Right lobe of liver (tissue), 6 donors: ENCODE results near the gene ANO6. TPM values are rescaled to one million over a fixed set of nuclear protein-coding genes. Genes with fewer than 3 reads are reported as not detected.
A peak's percentile ranks its signal among the peaks of the same experiment; 100 is the strongest.
"Not testable (repeated sequence)": the region's sequence is repeated elsewhere in the genome, so short reads cannot be mapped to it uniquely, and the experiment has no call there.

Experiments used
- ATAC-seq, 4 donors: fragments of 200-7000 bp; cut with Tn5 transposase; one replicate each; pipeline ENCODE4 v1.9.1; 2020; ENCODE audit warnings: mild to moderate bottlenecking in 4 of 4, moderate library complexity in 4 of 4
- DNase-seq, 3 donors: peaks; one replicate each; pipeline ENCODE4 v3.0.0-alpha.2; 2020
- H3K27ac ChIP-seq, 3 donors: fragments of 200-600 bp; one replicate each; pipeline ENCODE4 v1.8.0; 2022
- H3K27me3 ChIP-seq, 2 donors: fragments of 200-600 bp; one replicate each; pipeline ENCODE4 v1.8.0; 2022
- H3K36me3 ChIP-seq, 4 donors: fragments of 200-600 bp; sonication (generic) in 1 of 4; one replicate each; pipeline versions ENCODE4 v1.5.1 to v1.8.0; 2017 to 2022; ENCODE audit warnings: control low read depth in 1 of 4
- H3K4me1 ChIP-seq, 4 donors: fragments of 200-600 bp; sonication (generic) in 1 of 4; one replicate each; pipeline versions ENCODE4 v1.5.1 to v1.8.0; 2017 to 2022; ENCODE audit warnings: control low read depth in 1 of 4
- H3K4me3 ChIP-seq, 3 donors: fragments of 200-600 bp; one replicate each; pipeline ENCODE4 v1.8.0; 2022
- H3K9me3 ChIP-seq, 4 donors: fragments of 200-600 bp; sonication (generic) in 1 of 4; one replicate each; pipeline versions ENCODE4 v1.5.1 to v1.8.0; 2017 to 2022; ENCODE audit warnings: control low read depth in 1 of 4
- CTCF ChIP-seq, 4 donors: fragments of 200-600 bp in 3 of 4; fragments of 450-650 bp in 1 of 4; IDR thresholded peaks; one replicate each; pipeline versions ENCODE4 v1.5.1 to v1.8.0; 2016 to 2022; ENCODE audit warnings: antibody characterized with exemption in 4 of 4, mild to moderate bottlenecking in 2 of 4
- POLR2A ChIP-seq: fragments of 450-650 bp; IDR thresholded peaks from one replicate; pipeline ENCODE4 v1.6.1; 2017; ENCODE audit warnings: antibody characterized with exemption, mild to moderate bottlenecking
- WGBS: methylation state at CpG from one replicate; pipeline ENCODE4 v1.1.6; 2018; ENCODE audit warnings: low coverage, low lambda C conversion rate; ENCODE audit not compliant: insufficient coverage; ENCODE audit errors: missing lambda C conversion rate; 5-methylcytosine and 5-hydroxymethylcytosine counted together
- intact Hi-C, 2 donors: fragments of 100-400 bp; cut with DNase I; formaldehyde crosslinking; loops; one replicate each; pipeline versions ENCODE4 v1.11.2 to v1.14.1; 2022
- total RNA-seq, 6 experiments: library from RNA; depleted of rRNA in 2 of 6; stranded (reverse); fragments of >200 nt in 2 of 6; fragmentation: NEBNext Ultra II Directional in 3 of 6; extraction: Animal tissue kit (Norgen Biotek cat#: 25700) in 3 of 6; gene quantifications; one replicate each; pipeline versions ENCODE4 v1.1.0 to v1.2.4, GENCODE V29; 2016 to 2023
- donor health status: DM: no; HTN: yes; CAD: no.
- donor health status: DM: no; HTN: no; CAD: no.
- donor health status: DM: no; HTN: no; CAD: no.
- donor health status: DM: no; HTN: yes; CAD: no.
- donor health status: DM: no; HTN: yes; CAD: no.

ANO6 gene
- total RNA-seq, 6 experiments from 2014 or later, result 41.8 to 78.5 (median 48.9) TPM

- peak overlapping the region; percentile 17 to 36 (median 25) for H3K27ac ChIP-seq
- ATAC-seq (peak; percentile 90 to 97 (median 92)), DNase-seq (peak in 1 of 3 donors; percentile 78)
- H3K9me3 ChIP-seq, result no peaks in the 10 kb centered on the region
- peaks cover 0 to 39% (median 10%) of the 10 kb centered on the region in 4 donors for H3K4me1 ChIP-seq
- 21% methylated on average over 5 of the region's 5 CpGs for WGBS
- intact Hi-C loops, result no loop called here
- no peaks in the 10 kb centered on the region for H3K36me3 ChIP-seq
- H3K27me3 ChIP-seq, result no peaks in the 10 kb centered on the region
- TF ChIP-seq CTCF (IDR thresholded peaks at IDR 0.05) (no peak), POLR2A (no peak)
- peak overlapping the region in 2 of 3 donors; percentile 1 to 16 for H3K4me3 ChIP-seq
Observed at GRCh38 chr12:45260104-45260815, 44.4 kb downstream of the ANO6 start.

GRCh38 chr12:45260854-45261253 is 45.0 kb downstream of the ANO6 start:
- no peak for ATAC-seq

GRCh38 chr12:45262185-45262584 is 46.3 kb downstream of the ANO6 start:
- H3K4me3 ChIP-seq, H3K9me3 ChIP-seq, H3K36me3 ChIP-seq, H3K27ac ChIP-seq, H3K27me3 ChIP-seq, intact Hi-C loops, DNase-seq, ATAC-seq: not testable (repeated sequence)
- H3K4me1 ChIP-seq, result peaks cover 0 to 39% (median 10%) of the 10 kb centered on the region in 4 donors
- 75% methylated on average over 8 of the region's 8 CpGs for WGBS

More at GRCh38 chr12:45260854-45261253, 45.0 kb downstream of the ANO6 start:
- no peak for TF ChIP-seq POLR2A
- TF ChIP-seq CTCF (IDR thresholded peaks at IDR 0.05), result no peak
- Histone ChIP-seq H3K4me1 (peaks cover 0 to 39% (median 10%) of the 10 kb centered on the region in 4 donors), H3K9me3 (no peaks in the 10 kb centered on the region), H3K4me3 (no peak overlapping the region), H3K36me3 (no peaks in the 10 kb centered on the region), H3K27me3 (no peaks in the 10 kb centered on the region), H3K27ac (peak overlapping the region in 2 of 3 donors; percentile 17 to 36)
- intact Hi-C loops, result no loop called here
- no peak for DNase-seq
- WGBS, result 33% methylated on average over 4 of the region's 4 CpGs

GRCh38 chr12:45263587-45263986 is 47.7 kb downstream of the ANO6 start:
- Histone ChIP-seq H3K9me3 (no peaks in the 10 kb centered on the region), H3K27ac (no peak overlapping the region), H3K4me1 (peaks cover 0 to 45% (median 10%) of the 10 kb centered on the region in 4 donors), H3K27me3 (no peaks in the 10 kb centered on the region), H3K36me3 (no peaks in the 10 kb centered on the region), H3K4me3 (no peak overlapping the region)
- DNase-seq (no peak), ATAC-seq (no peak)
- intact Hi-C loops, result no loop called here
- TF ChIP-seq CTCF (IDR thresholded peaks at IDR 0.05) (no peak), POLR2A (no peak)
- WGBS, result 17% methylated on average over 2 of the region's 3 CpGs

GRCh38 chr12:45268672-45269411 is 52.9 kb downstream of the ANO6 start:
- ATAC-seq, result peak; percentile 72 to 79 (median 78)
- Histone ChIP-seq H3K36me3 (no peaks in the 10 kb centered on the region), H3K27ac (peak overlapping the region in 1 of 3 donors; percentile 43), H3K27me3 (no peaks in the 10 kb centered on the region), H3K4me3 (no peak overlapping the region), H3K4me1 (peaks cover 0 to 26% (median 7%) of the 10 kb centered on the region in 4 donors), H3K9me3 (no peaks in the 10 kb centered on the region)
- DNase-seq, result peak; percentile 73 to 75 (median 75)
- intact Hi-C loops, result no loop called here
- 24% methylated on average over 5 of the region's 5 CpGs for WGBS
- TF ChIP-seq CTCF (IDR thresholded peaks at IDR 0.05) (peak; percentile 31 to 48 (median 46)), POLR2A (no peak)
